ENCODE results near the gene PPP1R26. TPM values are rescaled to one million over a fixed set of nuclear protein-coding genes. Genes with fewer than 3 reads are reported as not detected.

The PPP1R26 gene
- total RNA-seq, 4 donors from 2014 or later = 10.5 to 14.7 (median 11.8) TPM

- Histone ChIP-seq H3K27ac (no peak overlapping the region), H3K27me3 (no peaks in the 10 kb centered on the region), H3K36me3 (no peaks in the 10 kb centered on the region), H3K9me3 (no peaks in the 10 kb centered on the region), H3K4me3 (no peak overlapping the region), H3K4me1 (peaks cover 0 to 28% (median 7%) of the 10 kb centered on the region in 4 donors)
- WGBS, 2 donors = 79 to 83% methylated on average over 10 of the region's 10 CpGs
- TF ChIP-seq POLR2A (IDR thresholded peaks at IDR 0.05) (no peak), EP300 (IDR thresholded peaks at IDR 0.05) (no peak), CTCF (IDR thresholded peaks at IDR 0.05) (no peak)
- no peak for DNase-seq (ENCODE audit: low spot score in 2 of 2)
Observed at GRCh38 chr9:135476561-135477355, 2.8 kb upstream of the PPP1R26 start.

GRCh38 chr9:135478191-135478590, 1.4 kb upstream of the PPP1R26 start:
- Histone ChIP-seq H3K27me3 (no peaks in the 10 kb centered on the region), H3K36me3 (peaks cover 0 to 2% (median 0%) of the 10 kb centered on the region in 3 donors), H3K27ac (peak overlapping the region in 1 of 4 donors; percentile 70), H3K4me3 (no peak overlapping the region), H3K4me1 (peaks cover 0 to 30% (median 7%) of the 10 kb centered on the region in 4 donors), H3K9me3 (no peaks in the 10 kb centered on the region)
- no peak for TF ChIP-seq EP300 (IDR thresholded peaks at IDR 0.05)
- no peak for TF ChIP-seq CTCF (IDR thresholded peaks at IDR 0.05)
- no peak for TF ChIP-seq POLR2A (IDR thresholded peaks at IDR 0.05)
- WGBS, 2 donors = 58 to 71% methylated on average over 10 of the region's 10 CpGs
- DNase-seq (ENCODE audit: low spot score in 2 of 2) = no peak

- DNase-seq (ENCODE audit: low spot score in 2 of 2) = peak in 1 of 2 donors; percentile 29
- WGBS, 2 donors = 2 to 6% methylated on average over 20 to 23 of the region's 64 CpGs
- TF ChIP-seq EP300 (IDR thresholded peaks at IDR 0.05) (peak in 1 of 2 donors; percentile 25), POLR2A (IDR thresholded peaks at IDR 0.05) (no peak)
Observed at GRCh38 chr9:135478829-135479468, 633 bp upstream of the PPP1R26 start.

GRCh38 chr9:135480071-135480939, 723 bp downstream of the PPP1R26 start:
- 2 to 6% methylated on average over 16 to 17 of the region's 76 CpGs for WGBS, 2 donors
- Histone ChIP-seq H3K27me3 (no peaks in the 10 kb centered on the region), H3K4me3 (peak overlapping the region; percentile 51 to 89 (median 75)), H3K9me3 (no peaks in the 10 kb centered on the region), H3K27ac (peak overlapping the region in 2 of 4 donors; percentile 65 to 74), H3K36me3 (peaks cover 0 to 23% (median 0%) of the 10 kb centered on the region in 3 donors), H3K4me1 (peaks cover 0 to 30% (median 7%) of the 10 kb centered on the region in 4 donors)
- DNase-seq (ENCODE audit: low spot score in 2 of 2) = no peak
- TF ChIP-seq POLR2A (IDR thresholded peaks at IDR 0.05) = no peak
- no peak for TF ChIP-seq CTCF (IDR thresholded peaks at IDR 0.05)
- TF ChIP-seq EP300 (IDR thresholded peaks at IDR 0.05) = no peak

More at GRCh38 chr9:135478829-135479468, 633 bp upstream of the PPP1R26 start:
- peak overlapping the region in 3 of 4 donors; percentile 70 to 84 (median 71) for H3K27ac ChIP-seq
- no peaks in the 10 kb centered on the region for H3K27me3 ChIP-seq
- H3K4me1 ChIP-seq = peaks cover 0 to 30% (median 7%) of the 10 kb centered on the region in 4 donors
- H3K4me3 ChIP-seq = peak overlapping the region; percentile 33 to 89 (median 56)
- H3K9me3 ChIP-seq = no peaks in the 10 kb centered on the region
- peaks cover 0 to 9% (median 0%) of the 10 kb centered on the region in 3 donors for H3K36me3 ChIP-seq

GRCh38 chr9:135480940-135481310, 1.3 kb downstream of the PPP1R26 start:
- Histone ChIP-seq H3K27ac (no peak overlapping the region), H3K27me3 (no peaks in the 10 kb centered on the region), H3K36me3 (peaks cover 0 to 29% (median 0%) of the 10 kb centered on the region in 3 donors), H3K9me3 (no peaks in the 10 kb centered on the region), H3K4me1 (peaks cover 0 to 30% (median 7%) of the 10 kb centered on the region in 4 donors), H3K4me3 (peak overlapping the region; percentile 51 to 89 (median 75))
- no peak for DNase-seq (ENCODE audit: low spot score in 2 of 2)
- WGBS, 2 donors = 45 to 47% methylated on average over 11 of the region's 11 CpGs
- TF ChIP-seq CTCF (IDR thresholded peaks at IDR 0.05) (no peak), POLR2A (IDR thresholded peaks at IDR 0.05) (no peak), EP300 (IDR thresholded peaks at IDR 0.05) (no peak)

Data from tibial nerve (tissue), 4 donors.